Astrocyte of the hippocampus (primary cell): ENCODE results near the gene TMTC1.

Experiments used
- DNase-seq: peaks from one replicate; pipeline ENCODE4 v3.0.0; 2011; ENCODE audit warnings: low read depth, low spot score

TMTC1 gene

GRCh38 chr12:29616664-29617406 is 166.9 kb downstream of the TMTC1 start:
- peak; percentile 72 for DNase-seq

DNA sequence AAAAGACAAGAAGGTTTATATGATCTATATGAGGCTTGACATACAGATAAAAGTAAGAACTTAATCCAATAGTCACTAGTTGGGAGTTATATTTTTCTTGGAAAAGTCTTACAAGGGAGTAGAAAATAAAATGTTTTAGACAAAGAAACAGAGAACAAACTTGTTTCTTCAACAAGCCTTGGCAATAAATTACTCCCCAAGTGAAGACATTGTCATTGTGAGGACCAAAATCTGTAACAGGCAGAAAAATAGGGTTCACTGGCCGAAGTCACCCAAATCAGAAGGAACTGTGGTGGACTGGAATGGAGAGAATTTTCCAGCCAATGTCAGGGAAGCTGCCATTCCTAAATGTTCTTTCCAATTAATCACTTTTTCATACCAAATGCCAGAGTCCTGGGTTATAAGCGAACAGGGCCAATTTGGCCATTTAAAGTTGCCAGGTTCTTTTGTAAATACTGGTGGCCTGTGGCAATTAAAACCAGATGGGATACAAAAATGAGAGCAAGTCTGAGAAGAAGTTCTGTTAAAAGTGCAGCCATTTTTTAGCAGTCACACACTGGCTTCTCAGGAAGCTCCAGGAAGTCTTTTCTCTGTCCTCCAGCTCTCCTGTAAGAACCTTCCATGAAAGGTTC is 168.9 kb downstream of the TMTC1 start:
- DNase-seq, result peak; percentile 16

GRCh38 chr12:29612912-29613311 is 170.8 kb downstream of the TMTC1 start:
- no peak for DNase-seq

DNA sequence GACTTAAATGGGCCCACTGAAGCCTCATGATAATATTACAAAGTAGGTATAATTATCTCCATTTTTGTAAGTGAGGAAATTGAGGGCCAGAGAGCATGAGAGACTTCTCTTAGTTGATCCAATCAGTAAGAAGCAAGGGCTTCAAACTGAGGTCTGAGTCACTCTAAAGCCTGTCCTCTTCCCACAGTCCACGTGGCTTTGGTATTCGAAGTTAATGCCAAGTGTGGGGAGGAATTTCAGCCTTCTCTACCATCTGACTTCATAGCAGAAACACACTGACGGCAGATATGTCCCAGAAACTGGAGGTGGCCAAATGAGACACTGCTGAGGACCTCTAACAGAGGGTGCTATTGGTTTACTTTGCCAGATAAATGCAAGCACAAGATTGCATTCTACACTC is 171.8 kb downstream of the TMTC1 start:
- peak; percentile 88 for DNase-seq

DNA sequence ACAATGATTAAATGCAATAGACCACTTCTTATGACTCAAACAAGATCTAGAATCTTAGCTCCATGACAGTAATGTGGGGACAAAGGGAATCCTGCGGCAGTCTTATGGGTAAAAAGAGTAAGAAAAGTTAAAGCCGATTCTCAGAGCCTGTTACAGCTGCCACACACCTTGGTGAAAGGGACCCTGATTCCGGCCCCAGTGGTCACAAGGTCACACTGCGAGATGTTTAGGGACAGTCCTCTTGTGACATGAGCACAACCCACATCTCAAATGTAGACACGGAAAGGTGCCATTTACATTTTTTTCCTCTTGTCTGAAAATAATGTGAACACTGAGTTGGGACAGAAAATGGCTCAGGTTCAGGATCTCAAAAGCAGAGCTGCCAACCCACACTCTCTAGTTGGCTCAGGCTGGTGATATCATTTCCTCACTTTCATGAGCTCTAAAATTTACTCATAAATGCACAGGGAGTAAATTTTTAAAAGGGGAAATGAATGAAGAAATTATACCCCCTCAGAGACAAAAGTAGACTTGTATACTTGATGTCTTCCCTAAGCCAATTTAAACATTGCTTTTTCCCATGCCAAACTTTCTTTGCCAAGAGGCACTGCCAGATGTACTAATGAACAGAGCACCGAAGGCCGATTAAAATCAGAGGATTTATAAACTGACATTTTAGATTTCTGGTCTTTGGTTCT is 173.1 kb downstream of the TMTC1 start:
- DNase-seq, result peak; percentile 39

DNA sequence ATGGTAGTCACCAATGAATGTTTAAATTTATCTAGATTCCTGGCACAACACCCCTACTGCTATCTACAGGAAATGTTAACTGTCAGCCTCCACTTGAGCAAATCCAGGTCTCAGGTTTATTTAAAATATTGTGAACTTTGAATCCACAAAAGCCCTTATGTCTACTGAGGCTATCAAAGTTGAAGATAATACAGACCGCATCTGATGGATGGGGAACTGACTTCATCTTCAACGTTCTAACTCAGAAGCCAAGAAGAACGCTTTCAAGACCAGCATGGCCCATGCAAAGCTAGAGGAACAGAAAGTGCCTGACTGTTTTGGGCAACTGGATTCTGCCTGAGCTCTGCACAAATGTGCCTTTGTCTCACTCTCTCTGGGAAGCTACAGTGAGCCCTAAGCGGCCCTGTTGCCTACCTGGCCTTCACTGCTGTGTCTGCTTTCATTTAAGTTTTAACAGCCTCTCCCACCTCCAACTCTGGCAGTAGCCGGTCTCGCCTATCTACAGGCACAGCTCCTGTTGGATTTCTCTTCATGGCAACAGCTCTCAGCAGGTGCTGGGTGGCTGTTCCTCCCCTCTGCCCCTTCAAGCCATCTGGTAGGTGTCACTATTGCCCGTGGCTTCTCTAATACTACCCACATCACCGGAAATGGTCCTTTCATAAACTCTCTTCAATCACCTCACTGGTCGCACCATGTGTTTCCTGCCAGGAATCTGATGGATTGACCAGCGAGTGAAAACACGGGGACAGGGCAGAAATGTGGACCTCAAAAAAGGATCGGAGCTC is 174.1 kb downstream of the TMTC1 start:
- DNase-seq, result no peak

- no peak for DNase-seq
Observed at GRCh38 chr12:29608581-29608980, 175.2 kb downstream of the TMTC1 start.

DNA sequence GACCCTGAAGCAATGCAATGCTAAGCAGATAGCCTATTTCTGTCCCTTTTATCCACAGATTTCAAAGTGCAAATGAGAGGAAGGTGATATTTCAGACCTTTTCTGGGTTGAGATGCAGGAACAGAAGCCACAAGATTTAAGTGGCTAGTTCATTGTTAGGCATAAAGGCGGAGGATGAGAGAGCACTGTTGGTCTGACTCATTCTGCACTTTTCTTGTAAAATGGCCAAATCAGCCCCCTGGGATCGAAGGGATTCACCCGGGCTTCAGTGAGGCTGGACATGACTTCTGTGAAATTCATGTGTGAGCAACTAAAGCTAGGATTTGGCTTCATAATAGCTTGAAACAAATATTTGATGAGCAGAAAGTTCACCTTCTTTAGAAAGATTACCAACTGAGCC is 184.4 kb downstream of the TMTC1 start:
- peak; percentile 52 for DNase-seq

- no peak for DNase-seq
Observed at GRCh38 chr12:29595071-29595755, 188.5 kb downstream of the TMTC1 start.

- peak; percentile 16 for DNase-seq
Observed at GRCh38 chr12:29593001-29593400, 190.7 kb downstream of the TMTC1 start.

DNA sequence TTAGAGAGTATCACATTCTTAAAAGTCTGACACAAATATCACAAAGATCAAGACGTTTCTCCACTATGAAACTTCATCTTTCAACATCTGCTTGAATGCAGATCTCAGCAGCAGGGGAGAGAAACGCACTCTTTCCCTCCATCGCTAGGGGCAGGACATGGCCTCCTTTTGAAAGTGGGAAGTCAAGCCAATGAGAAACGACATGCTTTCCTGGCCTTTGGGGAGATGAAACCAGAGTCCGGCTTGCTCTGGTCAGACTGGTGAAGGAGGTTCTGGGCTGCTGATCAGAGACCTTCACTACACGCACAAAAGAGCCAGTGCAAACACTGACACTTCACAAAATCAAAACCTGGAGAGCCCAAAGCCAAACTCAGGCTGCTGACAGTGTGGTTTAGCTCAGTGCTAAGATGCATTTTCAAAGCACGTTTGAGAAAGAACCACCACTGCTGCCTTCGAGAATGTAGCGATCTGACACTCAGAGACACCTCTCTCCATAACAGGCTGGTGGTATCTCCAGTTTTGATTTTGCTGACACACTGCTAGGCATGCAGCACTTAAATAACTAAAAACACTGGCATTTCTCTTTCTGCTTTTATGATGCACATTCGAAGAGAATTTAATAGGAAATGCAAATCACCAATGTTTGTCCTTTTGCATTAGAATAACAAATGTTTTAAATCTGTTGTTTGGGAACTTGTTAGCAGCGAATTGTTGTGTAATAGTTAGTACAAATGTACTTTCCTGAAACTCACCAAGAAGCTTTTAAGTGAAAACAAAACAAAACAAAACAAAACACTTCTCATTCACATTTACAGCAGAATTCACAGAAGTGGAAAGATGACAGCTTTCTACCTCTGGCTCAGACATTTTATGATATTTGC is 192.4 kb downstream of the TMTC1 start:
- DNase-seq, result peak; percentile 14

GRCh38 chr12:29589851-29590250 is 193.9 kb downstream of the TMTC1 start:
- DNase-seq, result peak; percentile 33

GRCh38 chr12:29589286-29589820 is 194.4 kb downstream of the TMTC1 start:
- no peak for DNase-seq

- DNase-seq, result peak; percentile 23
Observed at GRCh38 chr12:29582677-29583272, 201.0 kb downstream of the TMTC1 start.

DNA sequence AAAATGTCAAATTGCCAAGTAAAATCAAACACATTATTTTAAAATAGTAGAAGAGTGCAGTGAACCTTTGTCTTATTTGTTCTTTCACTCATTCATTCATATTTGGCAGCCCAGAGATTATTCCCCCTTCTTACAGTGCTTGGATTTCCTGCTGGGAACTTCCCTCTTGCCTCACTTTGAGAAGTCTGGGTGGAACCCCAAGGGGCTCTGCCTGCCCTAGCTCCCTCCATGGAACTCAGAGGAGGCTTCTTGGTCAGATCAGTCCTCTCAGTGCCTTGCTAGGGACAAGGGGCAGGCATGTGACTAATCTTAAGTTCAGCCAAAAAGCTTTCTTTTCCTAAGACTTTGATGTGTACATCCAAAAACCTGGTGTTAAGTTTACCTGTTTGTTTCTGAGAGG is 201.6 kb downstream of the TMTC1 start:
- DNase-seq, result no peak

DNA sequence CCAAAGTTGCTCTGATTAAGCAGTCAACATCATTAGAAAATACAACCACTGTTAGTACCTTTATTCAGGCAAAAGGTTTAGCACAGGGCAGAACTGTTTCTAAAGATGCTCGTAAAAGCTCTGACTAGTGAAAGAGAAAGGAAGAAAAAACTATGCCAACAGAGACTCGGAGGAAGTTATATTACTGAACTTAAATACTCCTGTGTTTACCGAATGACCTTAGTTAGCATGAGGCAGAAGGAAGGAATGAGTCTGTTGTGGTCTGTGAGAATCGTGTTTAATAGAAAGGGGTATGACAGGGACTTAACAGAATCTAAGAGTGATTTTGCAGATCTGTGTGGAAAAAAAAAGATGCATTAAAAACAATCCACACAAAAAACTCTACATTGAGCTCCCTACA is 202.1 kb downstream of the TMTC1 start:
- DNase-seq, result peak; percentile 53

GRCh38 chr12:29580971-29581370 is 202.8 kb downstream of the TMTC1 start:
- no peak for DNase-seq

GRCh38 chr12:29578731-29579130 is 205.0 kb downstream of the TMTC1 start:
- DNase-seq, result no peak

DNA sequence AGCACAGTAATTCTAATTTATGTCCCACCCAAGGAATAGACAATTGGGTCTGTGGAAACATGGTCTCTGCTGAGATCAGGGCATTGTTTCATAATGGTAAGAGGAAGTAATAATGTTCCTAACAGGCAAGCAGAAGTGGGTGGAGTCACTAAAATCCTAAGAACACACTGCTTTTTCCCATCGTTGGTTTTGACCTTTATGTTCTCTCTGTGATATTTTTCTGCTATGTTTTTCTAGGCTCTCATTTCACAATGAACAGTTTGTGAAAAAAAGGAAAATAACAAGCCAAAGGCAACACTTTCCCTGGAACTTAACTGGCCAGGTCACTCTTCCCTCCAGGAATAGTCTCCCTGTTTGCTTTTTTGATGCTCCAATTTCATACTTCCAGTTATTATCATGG is 205.7 kb downstream of the TMTC1 start:
- no peak for DNase-seq

DNA sequence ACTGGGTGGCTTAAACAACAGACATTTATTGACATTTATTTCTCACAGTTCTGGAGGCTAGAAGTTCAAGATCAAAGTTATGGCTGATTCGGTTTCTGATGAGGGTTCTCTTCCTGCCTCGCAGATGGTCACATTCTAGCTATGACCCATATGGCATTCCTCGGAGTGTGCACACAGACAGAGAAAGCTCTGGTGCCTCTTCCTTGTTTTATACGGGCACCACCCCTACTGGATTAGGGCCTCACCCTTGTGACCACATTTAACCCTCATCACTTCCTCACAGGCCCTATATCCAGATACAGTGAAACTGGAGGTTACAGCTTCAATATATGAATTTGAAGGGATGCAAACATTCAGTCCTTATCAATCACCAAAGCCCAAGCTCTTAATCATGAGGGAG is 209.2 kb downstream of the TMTC1 start:
- no peak for DNase-seq
